ENCODE data around the gene MARCOL.

The MARCOL gene

GRCh38 chr5:148214665-148215185 is 23.6 kb upstream of the MARCOL start:
- TF ChIP-seq SUZ12 (IDR thresholded peaks at IDR 0.05): no peak
- ChIA-PET POLR2A (no interaction called here), CTCF (no interaction called here)
- no peak for DNase-seq (ENCODE audit: extremely low spot score)

DNA sequence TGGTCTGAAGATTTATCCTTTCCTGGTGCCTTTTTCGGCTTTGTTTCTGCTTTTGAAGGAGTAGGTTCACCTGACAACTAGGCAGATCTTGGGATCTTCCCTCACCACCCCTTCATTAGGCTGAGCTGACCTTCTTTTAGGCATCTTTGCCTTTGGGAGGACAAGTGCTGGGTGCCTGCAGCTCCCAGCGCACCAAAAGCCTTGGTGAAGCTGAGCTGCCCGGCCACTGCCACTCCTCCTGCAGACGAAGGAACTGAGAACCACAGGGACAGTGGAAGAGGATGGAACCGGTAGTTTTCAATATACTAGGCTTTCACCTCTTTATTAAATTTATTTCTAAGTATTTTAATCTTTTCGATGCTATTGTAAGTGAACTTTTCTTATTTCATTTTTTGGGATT is 16.8 kb upstream of the MARCOL start:
- no peak for TF ChIP-seq BHLHE40 (IDR thresholded peaks at IDR 0.05; ENCODE audit: borderline replicate concordance)
- TF ChIP-seq SP1 (IDR thresholded peaks at IDR 0.05): no peak
- TF ChIP-seq ARNT (IDR thresholded peaks at IDR 0.05): no peak
- TF ChIP-seq FOXA1 (IDR thresholded peaks at IDR 0.05): no peak
- no peak for TF ChIP-seq FOXM1 (IDR thresholded peaks at IDR 0.05; ENCODE audit: borderline replicate concordance)
- TF ChIP-seq FOXK2 (IDR thresholded peaks at IDR 0.05): no peak
- TF ChIP-seq ELF4 (IDR thresholded peaks at IDR 0.05): no peak
- no peak for TF ChIP-seq CTBP1 (IDR thresholded peaks at IDR 0.05; ENCODE audit: borderline replicate concordance)
- TF ChIP-seq NFRKB (IDR thresholded peaks at IDR 0.05): no peak
- ChIA-PET POLR2A (no interaction called here), CTCF (no interaction called here)
- DNase-seq (ENCODE audit: extremely low spot score): no peak

DNA sequence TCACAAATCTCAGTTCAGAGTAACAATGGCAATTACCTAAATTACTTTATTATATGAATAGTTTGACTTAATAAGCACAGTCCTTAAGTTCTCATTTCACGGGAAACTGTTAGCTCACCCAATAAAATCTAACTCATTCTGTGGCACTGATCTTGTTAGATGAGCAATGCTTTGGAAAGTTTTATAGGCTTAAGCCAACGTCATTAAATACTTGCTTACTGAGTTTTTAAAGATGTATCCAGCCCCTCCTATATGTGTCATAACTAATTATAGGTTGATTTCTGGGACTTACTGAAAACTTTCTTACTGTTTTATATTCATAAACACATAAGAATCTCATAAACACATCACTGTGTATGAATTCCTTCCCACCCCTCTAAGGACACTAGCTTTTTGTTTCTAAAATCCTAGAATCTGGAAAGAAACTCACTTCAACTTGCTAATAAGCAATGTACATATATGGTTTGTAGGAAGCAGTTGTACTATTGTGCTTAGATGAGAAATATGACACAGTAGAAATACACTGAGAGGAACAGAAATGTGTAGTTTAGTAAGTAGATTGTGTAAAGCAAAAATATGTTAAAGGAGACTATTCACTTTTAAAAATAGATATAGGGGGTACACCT is 14.1 kb upstream of the MARCOL start:
- ChIA-PET POLR2A (no interaction called here), CTCF (no interaction called here)
- DNase-seq (ENCODE audit: extremely low spot score): no peak
- TF ChIP-seq FOXM1 (IDR thresholded peaks at IDR 0.05; ENCODE audit: borderline replicate concordance) (no peak), TARDBP (IDR thresholded peaks at IDR 0.05) (no peak), FOXA1 (IDR thresholded peaks at IDR 0.05) (no peak), ZNF384 (IDR thresholded peaks at IDR 0.05) (no peak), ARNT (IDR thresholded peaks at IDR 0.05) (no peak), L3MBTL2 (conservative IDR thresholded peaks at IDR 0.05) (no peak), SUZ12 (IDR thresholded peaks at IDR 0.05) (no peak), LEF1 (IDR thresholded peaks at IDR 0.05; ENCODE audit: borderline replicate concordance) (no peak), HDGF (IDR thresholded peaks at IDR 0.05; ENCODE audit: borderline replicate concordance) (no peak), ELF4 (IDR thresholded peaks at IDR 0.05) (no peak), NFRKB (IDR thresholded peaks at IDR 0.05) (no peak), BHLHE40 (IDR thresholded peaks at IDR 0.05; ENCODE audit: borderline replicate concordance) (no peak), SP1 (IDR thresholded peaks at IDR 0.05) (no peak)
- TF ChIP-seq, protein P1, sequence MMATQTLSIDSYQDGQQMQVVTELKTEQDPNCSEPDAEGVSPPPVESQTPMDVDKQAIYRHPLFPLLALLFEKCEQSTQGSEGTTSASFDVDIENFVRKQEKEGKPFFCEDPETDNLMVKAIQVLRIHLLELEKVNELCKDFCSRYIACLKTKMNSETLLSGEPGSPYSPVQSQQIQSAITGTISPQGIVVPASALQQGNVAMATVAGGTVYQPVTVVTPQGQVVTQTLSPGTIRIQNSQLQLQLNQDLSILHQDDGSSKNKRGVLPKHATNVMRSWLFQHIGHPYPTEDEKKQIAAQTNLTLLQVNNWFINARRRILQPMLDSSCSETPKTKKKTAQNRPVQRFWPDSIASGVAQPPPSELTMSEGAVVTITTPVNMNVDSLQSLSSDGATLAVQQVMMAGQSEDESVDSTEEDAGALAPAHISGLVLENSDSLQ (IDR thresholded peaks at IDR 0.05): no peak

- CTCF ChIA-PET: no interaction called here
- POLR2A ChIA-PET: no interaction called here
- DNase-seq (ENCODE audit: extremely low spot score): no peak
- no peak for TF ChIP-seq SUZ12 (IDR thresholded peaks at IDR 0.05)
Measured at GRCh38 chr5:148228392-148228984, 9.8 kb upstream of the MARCOL start.

DNA sequence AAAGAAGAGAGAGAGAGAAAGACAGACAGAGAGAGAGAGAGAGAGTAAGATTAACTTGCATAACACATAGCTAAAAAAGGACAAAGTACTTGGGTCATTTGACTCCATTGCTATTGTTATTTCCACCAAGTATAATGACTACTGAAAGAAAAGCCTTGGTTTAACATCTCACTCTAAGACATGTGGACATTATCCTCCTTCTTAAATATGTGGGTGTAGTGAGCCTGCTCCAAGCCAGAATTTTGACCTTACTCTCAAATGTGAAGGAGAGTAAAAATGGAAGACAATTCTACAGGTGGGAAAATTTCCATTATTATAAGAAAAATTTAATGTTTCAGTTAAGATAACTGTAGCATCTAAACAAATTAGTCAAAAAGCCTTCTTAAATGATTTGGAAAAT is 8.5 kb upstream of the MARCOL start:
- POLR2A ChIA-PET: no interaction called here
- CTCF ChIA-PET: interaction anchor here (0.5 kb wide), 1 partner anchor 1574 kb away, joined by 3 read pairs; no protein-coding TSS in a partner anchor
- TF ChIP-seq ZNF384 (IDR thresholded peaks at IDR 0.05) (no peak), L3MBTL2 (conservative IDR thresholded peaks at IDR 0.05) (no peak), LEF1 (IDR thresholded peaks at IDR 0.05; ENCODE audit: borderline replicate concordance) (no peak), FOXM1 (IDR thresholded peaks at IDR 0.05; ENCODE audit: borderline replicate concordance) (no peak), CTBP1 (IDR thresholded peaks at IDR 0.05; ENCODE audit: borderline replicate concordance) (no peak), SUZ12 (IDR thresholded peaks at IDR 0.05) (no peak), NFRKB (IDR thresholded peaks at IDR 0.05) (no peak), FOXK2 (IDR thresholded peaks at IDR 0.05) (no peak), SP1 (IDR thresholded peaks at IDR 0.05) (no peak), BHLHE40 (IDR thresholded peaks at IDR 0.05; ENCODE audit: borderline replicate concordance) (no peak), ELF4 (IDR thresholded peaks at IDR 0.05) (no peak), TARDBP (IDR thresholded peaks at IDR 0.05) (no peak), HDGF (IDR thresholded peaks at IDR 0.05; ENCODE audit: borderline replicate concordance) (no peak), FOXA1 (IDR thresholded peaks at IDR 0.05) (no peak)
- TF ChIP-seq, protein P1 (IDR thresholded peaks at IDR 0.05): no peak
- DNase-seq (ENCODE audit: extremely low spot score): no peak

DNA sequence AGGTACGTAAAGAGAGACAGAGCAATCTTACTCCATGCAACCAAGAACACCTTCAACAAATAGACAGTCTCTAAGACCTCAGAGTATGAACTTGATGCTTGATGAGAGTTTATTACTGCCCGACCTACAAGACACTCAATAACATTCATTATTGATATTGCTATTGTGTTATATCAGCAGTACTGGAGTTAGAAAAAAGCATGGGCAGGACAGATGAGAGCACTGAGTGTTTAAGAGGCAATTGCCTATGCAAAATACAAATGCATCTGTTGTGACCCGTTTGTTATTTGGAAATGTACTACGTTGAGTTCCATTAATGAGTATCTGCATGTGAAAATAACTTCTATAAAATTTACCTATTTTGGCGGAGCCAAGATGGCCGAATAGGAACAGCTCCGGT is 8.1 kb upstream of the MARCOL start:
- ChIA-PET CTCF (interaction anchor here (0.5 kb wide), 1 partner anchor 1574 kb away, joined by 3 read pairs; no protein-coding TSS in a partner anchor), POLR2A (no interaction called here)
- DNase-seq (ENCODE audit: extremely low spot score): no peak
- no peak for TF ChIP-seq LEF1 (IDR thresholded peaks at IDR 0.05; ENCODE audit: borderline replicate concordance)
- TF ChIP-seq SUZ12 (IDR thresholded peaks at IDR 0.05): no peak
- TF ChIP-seq, protein P1 (IDR thresholded peaks at IDR 0.05): no peak
- TF ChIP-seq L3MBTL2 (conservative IDR thresholded peaks at IDR 0.05): no peak
- no peak for TF ChIP-seq HDGF (IDR thresholded peaks at IDR 0.05; ENCODE audit: borderline replicate concordance)
- TF ChIP-seq BHLHE40 (IDR thresholded peaks at IDR 0.05; ENCODE audit: borderline replicate concordance): no peak
- TF ChIP-seq FOXK2 (IDR thresholded peaks at IDR 0.05): no peak
- TF ChIP-seq TARDBP (IDR thresholded peaks at IDR 0.05): no peak
- no peak for TF ChIP-seq NFRKB (IDR thresholded peaks at IDR 0.05)
- no peak for TF ChIP-seq CTBP1 (IDR thresholded peaks at IDR 0.05; ENCODE audit: borderline replicate concordance)
- TF ChIP-seq ELF4 (IDR thresholded peaks at IDR 0.05): no peak
- no peak for TF ChIP-seq FOXA1 (IDR thresholded peaks at IDR 0.05)
- TF ChIP-seq ZNF384 (IDR thresholded peaks at IDR 0.05): no peak
- TF ChIP-seq FOXM1 (IDR thresholded peaks at IDR 0.05; ENCODE audit: borderline replicate concordance): no peak
- TF ChIP-seq ARNT (IDR thresholded peaks at IDR 0.05): no peak
- no peak for TF ChIP-seq SP1 (IDR thresholded peaks at IDR 0.05)
